Measurements from ENCODE around the gene PPP3CA. TPM values are rescaled to one million over a fixed set of nuclear protein-coding genes. Genes with fewer than 3 reads are reported as not detected.

Gene PPP3CA
- total RNA-seq, 2 donors from 2014 or later = 36.6 to 39.2 TPM

DNA sequence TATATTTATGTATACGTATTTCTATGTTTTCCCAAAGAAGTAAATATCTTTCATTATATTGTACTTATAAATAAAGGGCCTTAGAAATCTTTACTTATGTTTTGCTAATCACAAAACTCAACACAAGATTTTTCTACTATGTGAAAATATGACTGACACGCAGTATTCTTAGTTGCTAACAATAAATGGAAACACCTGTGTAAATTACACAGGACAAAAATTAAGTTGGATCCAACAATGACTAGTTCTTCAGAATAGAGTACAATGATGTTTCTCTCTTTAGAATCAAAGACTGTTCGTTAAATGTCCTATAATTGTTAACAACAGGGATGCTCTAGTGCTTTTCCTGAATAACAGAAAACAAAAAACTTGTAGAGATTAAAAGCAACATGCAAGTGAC lies 96.1 kb downstream of the PPP3CA start:
- no peaks in the 10 kb centered on the region for H3K27me3 Mint-ChIP-seq (ENCODE audit: insufficient read depth)
- Histone ChIP-seq H3K4me1 (ENCODE audit: control insufficient read depth, insufficient read depth, low read length) (peaks cover 2% of the 10 kb centered on the region), H3K36me3 (ENCODE audit: control insufficient read depth, insufficient read depth, low read length) (no peaks in the 10 kb centered on the region), H3K27me3 (ENCODE audit: control insufficient read depth, insufficient read depth, low read length, poor library complexity, severe bottlenecking) (no peaks in the 10 kb centered on the region), H3K9me3 (ENCODE audit: control insufficient read depth, low read length) (no peaks in the 10 kb centered on the region), H3K9ac (ENCODE audit: extremely low read depth, low read length, poor library complexity, severe bottlenecking) (no peak overlapping the region), H3K27ac (ENCODE audit: low read depth, low read length) (no peak overlapping the region), H3K4me3 (ENCODE audit: low read length) (no peak overlapping the region)
- H3K36me3 Mint-ChIP-seq (ENCODE audit: low read depth) = no peaks in the 10 kb centered on the region
- 97 to 100% methylated on average over 2 of the region's 3 CpGs for WGBS, 2 experiments (ENCODE audit: insufficient coverage in 1 of 2, insufficient read length in 1 of 2)
- no peak overlapping the region for H3K4me3 Mint-ChIP-seq
- H3K9me3 Mint-ChIP-seq = no peaks in the 10 kb centered on the region
- no peak for DNase-seq
- TF ChIP-seq, protein P1, sequence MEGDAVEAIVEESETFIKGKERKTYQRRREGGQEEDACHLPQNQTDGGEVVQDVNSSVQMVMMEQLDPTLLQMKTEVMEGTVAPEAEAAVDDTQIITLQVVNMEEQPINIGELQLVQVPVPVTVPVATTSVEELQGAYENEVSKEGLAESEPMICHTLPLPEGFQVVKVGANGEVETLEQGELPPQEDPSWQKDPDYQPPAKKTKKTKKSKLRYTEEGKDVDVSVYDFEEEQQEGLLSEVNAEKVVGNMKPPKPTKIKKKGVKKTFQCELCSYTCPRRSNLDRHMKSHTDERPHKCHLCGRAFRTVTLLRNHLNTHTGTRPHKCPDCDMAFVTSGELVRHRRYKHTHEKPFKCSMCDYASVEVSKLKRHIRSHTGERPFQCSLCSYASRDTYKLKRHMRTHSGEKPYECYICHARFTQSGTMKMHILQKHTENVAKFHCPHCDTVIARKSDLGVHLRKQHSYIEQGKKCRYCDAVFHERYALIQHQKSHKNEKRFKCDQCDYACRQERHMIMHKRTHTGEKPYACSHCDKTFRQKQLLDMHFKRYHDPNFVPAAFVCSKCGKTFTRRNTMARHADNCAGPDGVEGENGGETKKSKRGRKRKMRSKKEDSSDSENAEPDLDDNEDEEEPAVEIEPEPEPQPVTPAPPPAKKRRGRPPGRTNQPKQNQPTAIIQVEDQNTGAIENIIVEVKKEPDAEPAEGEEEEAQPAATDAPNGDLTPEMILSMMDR (conservative IDR thresholded peaks at IDR 0.05) = no peak
- no peak overlapping the region for H3K27ac Mint-ChIP-seq
- H3K4me1 Mint-ChIP-seq = peaks cover 18% of the 10 kb centered on the region

DNA sequence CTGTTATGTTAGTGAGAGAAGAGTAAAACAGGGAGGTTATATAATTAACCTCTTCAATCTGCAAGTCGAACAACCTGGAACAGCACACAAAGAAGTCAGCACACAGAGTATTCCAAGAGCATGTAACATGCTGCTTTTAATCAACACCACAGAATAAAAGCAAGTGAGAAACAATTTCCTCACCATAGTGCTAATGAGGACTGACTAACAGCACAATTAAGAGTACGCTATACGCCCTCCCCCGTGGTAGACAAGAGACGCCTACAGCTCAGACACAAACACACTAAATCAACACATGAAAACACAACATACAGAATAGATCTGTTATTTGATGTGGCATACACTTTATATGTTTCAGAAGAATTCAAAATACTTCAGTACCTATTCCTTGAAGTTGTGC lies 103.0 kb downstream of the PPP3CA start:
- H3K9me3 ChIP-seq (ENCODE audit: control insufficient read depth, low read length) = no peaks in the 10 kb centered on the region
- Mint-ChIP-seq H3K27ac (no peak overlapping the region), H3K36me3 (ENCODE audit: low read depth) (no peaks in the 10 kb centered on the region), H3K27me3 (ENCODE audit: insufficient read depth) (no peaks in the 10 kb centered on the region), H3K4me1 (peaks cover 26% of the 10 kb centered on the region), H3K9me3 (no peaks in the 10 kb centered on the region), H3K4me3 (no peak overlapping the region)
- H3K27me3 ChIP-seq (ENCODE audit: control insufficient read depth, insufficient read depth, low read length, poor library complexity, severe bottlenecking) = no peaks in the 10 kb centered on the region
- H3K9ac ChIP-seq (ENCODE audit: extremely low read depth, low read length, poor library complexity, severe bottlenecking) = no peak overlapping the region
- H3K27ac ChIP-seq (ENCODE audit: low read depth, low read length) = no peak overlapping the region
- no peak for DNase-seq
- TF ChIP-seq, protein P1 (conservative IDR thresholded peaks at IDR 0.05) = no peak
- H3K4me3 ChIP-seq (ENCODE audit: low read length) = no peak overlapping the region
- H3K36me3 ChIP-seq (ENCODE audit: control insufficient read depth, insufficient read depth, low read length) = no peaks in the 10 kb centered on the region
- WGBS, 2 experiments (ENCODE audit: insufficient coverage in 1 of 2, insufficient read length in 1 of 2) = 90% methylated on average over 5 of the region's 5 CpGs; no CpG with 5 or more reads in 1 of the 2 experiments
- H3K4me1 ChIP-seq (ENCODE audit: control insufficient read depth, insufficient read depth, low read length) = peaks cover 10% of the 10 kb centered on the region

DNA sequence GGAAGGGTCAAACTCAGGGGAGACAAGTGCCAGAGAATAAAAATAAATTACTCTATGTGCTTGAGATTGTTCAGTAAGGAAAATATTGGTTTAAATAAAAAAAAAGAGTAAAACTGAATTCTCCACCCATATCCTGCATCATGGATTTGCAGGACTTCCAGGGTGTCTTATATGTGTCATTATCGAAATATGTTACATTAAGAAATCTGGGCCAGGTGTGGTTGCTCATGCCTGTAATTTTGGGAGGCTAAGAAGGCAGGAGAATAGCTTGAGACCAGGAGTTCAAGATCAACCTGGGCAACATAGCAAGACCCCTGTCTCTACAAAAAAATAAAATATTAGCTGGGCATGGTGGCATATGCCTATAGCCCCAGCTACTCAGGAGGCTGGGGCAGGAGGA lies 104.9 kb downstream of the PPP3CA start:
- WGBS, 2 experiments (ENCODE audit: insufficient coverage in 1 of 2, insufficient read length in 1 of 2) = 100% methylated on average over 1 of the region's 1 CpG; no CpG with 5 or more reads in 1 of the 2 experiments
- H3K9me3 Mint-ChIP-seq = no peaks in the 10 kb centered on the region

More for the DNA sequence above, 104.9 kb downstream of the PPP3CA start:
- Histone ChIP-seq H3K9me3 (ENCODE audit: control insufficient read depth, low read length) (no peaks in the 10 kb centered on the region), H3K27ac (ENCODE audit: low read depth, low read length) (no peak overlapping the region), H3K4me3 (ENCODE audit: low read length) (no peak overlapping the region), H3K27me3 (ENCODE audit: control insufficient read depth, insufficient read depth, low read length, poor library complexity, severe bottlenecking) (no peaks in the 10 kb centered on the region), H3K4me1 (ENCODE audit: control insufficient read depth, insufficient read depth, low read length) (peaks cover 10% of the 10 kb centered on the region), H3K9ac (ENCODE audit: extremely low read depth, low read length, poor library complexity, severe bottlenecking) (no peak overlapping the region), H3K36me3 (ENCODE audit: control insufficient read depth, insufficient read depth, low read length) (no peaks in the 10 kb centered on the region)
- peaks cover 38% of the 10 kb centered on the region for H3K4me1 Mint-ChIP-seq
- no peak for DNase-seq
- H3K27me3 Mint-ChIP-seq (ENCODE audit: insufficient read depth) = no peaks in the 10 kb centered on the region
- H3K36me3 Mint-ChIP-seq (ENCODE audit: low read depth) = no peaks in the 10 kb centered on the region
- TF ChIP-seq, protein P1 (conservative IDR thresholded peaks at IDR 0.05) = no peak
- no peak overlapping the region for H3K27ac Mint-ChIP-seq
- H3K4me3 Mint-ChIP-seq = no peak overlapping the region
